ENCODE results near the gene FAM217A. TPM values are rescaled to one million over a fixed set of nuclear protein-coding genes. Genes with fewer than 3 reads are reported as not detected.
A peak's percentile ranks its signal among the peaks of the same experiment; 100 is the strongest.

Gene FAM217A
- total RNA-seq, 3 donors from 2014 or later (not counting 1 experiment from before 2014, with no cell fraction given) = not detected

DNA sequence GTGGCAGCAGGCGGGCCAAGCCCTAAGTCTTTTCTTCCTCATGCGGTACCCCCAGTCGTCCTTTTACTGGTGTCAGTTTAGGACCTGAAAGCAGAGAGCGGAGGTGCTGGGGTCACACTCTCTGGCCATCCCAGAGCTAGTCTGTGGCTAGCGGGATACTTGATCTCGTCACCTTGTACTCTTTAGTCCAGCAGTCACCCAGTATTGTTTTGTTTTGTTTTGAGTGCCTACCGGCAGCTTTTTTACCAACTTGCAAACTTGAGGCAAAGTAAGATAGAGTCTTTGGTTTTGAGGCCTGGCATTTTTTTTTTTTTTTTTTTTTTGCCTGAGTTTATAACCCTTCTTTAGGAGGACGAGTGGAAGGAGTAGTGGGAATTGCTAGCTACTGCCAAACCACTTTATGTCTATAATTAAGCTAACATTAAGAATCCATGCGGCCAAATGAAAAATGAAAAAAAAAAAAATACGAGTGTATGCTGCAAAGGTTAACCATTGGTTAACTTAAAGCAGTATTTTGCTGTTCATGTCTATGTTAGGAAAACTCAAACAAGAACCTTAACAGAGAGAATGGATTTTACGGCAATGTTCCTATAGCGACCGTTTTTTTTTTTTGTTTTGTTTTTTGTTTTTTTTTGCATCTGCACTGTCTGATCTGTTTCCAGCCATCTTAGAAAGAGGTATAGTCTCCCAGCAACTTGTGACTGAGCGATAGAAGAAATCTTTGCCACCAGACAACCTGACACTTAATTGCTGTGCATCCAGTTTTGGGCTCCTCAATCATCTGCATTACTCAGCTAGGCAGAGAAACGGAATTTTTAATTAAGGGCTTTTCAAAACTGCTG, 56.9 kb downstream of the FAM217A start:
- Histone ChIP-seq H3K27me3 (ENCODE audit: control insufficient read depth, insufficient read depth, low read length) (no peaks in the 10 kb centered on the region), H3K4me3 (ENCODE audit: low read length) (peak overlapping the region; percentile 92), H3K27ac (ENCODE audit: low read length) (peak overlapping the region; percentile 98), H3K36me3 (ENCODE audit: control insufficient read depth, insufficient read depth, low read length) (peaks cover 2% of the 10 kb centered on the region), H3K4me1 (ENCODE audit: control insufficient read depth, insufficient read depth, low read length) (peaks cover 35% of the 10 kb centered on the region), H3K9me3 (ENCODE audit: control insufficient read depth, insufficient read depth, low read length) (no peaks in the 10 kb centered on the region)
- TF ChIP-seq, protein P1, sequence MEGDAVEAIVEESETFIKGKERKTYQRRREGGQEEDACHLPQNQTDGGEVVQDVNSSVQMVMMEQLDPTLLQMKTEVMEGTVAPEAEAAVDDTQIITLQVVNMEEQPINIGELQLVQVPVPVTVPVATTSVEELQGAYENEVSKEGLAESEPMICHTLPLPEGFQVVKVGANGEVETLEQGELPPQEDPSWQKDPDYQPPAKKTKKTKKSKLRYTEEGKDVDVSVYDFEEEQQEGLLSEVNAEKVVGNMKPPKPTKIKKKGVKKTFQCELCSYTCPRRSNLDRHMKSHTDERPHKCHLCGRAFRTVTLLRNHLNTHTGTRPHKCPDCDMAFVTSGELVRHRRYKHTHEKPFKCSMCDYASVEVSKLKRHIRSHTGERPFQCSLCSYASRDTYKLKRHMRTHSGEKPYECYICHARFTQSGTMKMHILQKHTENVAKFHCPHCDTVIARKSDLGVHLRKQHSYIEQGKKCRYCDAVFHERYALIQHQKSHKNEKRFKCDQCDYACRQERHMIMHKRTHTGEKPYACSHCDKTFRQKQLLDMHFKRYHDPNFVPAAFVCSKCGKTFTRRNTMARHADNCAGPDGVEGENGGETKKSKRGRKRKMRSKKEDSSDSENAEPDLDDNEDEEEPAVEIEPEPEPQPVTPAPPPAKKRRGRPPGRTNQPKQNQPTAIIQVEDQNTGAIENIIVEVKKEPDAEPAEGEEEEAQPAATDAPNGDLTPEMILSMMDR (IDR thresholded peaks at IDR 0.05) = no peak
- intact Hi-C loops (cut with micrococcal nuclease) = loop anchor here (2.0 to 5.0 kb wide), 2 partner anchors 37 to 115 kb away; partner anchors contain the start of gene ECI2
- H3K36me3 Mint-ChIP-seq = no peaks in the 10 kb centered on the region
- ATAC-seq = peak; percentile 1 to 11 (median 2)
- peak overlapping the region; percentile 96 for H3K4me3 Mint-ChIP-seq
- DNase-seq = peak in 1 of 2 donors; percentile 62
- 3% methylated on average over 13 of the region's 15 CpGs for WGBS (ENCODE audit: insufficient coverage)
- H3K4me1 Mint-ChIP-seq = peaks cover 61 to 69% of the 10 kb centered on the region in 2 donors
- H3K9me3 Mint-ChIP-seq = no peaks in the 10 kb centered on the region
- H3K27me3 Mint-ChIP-seq (ENCODE audit: low read depth in 2 of 2) = no peaks in the 10 kb centered on the region
- peak overlapping the region; percentile 97 to 99 for H3K27ac Mint-ChIP-seq

DNA sequence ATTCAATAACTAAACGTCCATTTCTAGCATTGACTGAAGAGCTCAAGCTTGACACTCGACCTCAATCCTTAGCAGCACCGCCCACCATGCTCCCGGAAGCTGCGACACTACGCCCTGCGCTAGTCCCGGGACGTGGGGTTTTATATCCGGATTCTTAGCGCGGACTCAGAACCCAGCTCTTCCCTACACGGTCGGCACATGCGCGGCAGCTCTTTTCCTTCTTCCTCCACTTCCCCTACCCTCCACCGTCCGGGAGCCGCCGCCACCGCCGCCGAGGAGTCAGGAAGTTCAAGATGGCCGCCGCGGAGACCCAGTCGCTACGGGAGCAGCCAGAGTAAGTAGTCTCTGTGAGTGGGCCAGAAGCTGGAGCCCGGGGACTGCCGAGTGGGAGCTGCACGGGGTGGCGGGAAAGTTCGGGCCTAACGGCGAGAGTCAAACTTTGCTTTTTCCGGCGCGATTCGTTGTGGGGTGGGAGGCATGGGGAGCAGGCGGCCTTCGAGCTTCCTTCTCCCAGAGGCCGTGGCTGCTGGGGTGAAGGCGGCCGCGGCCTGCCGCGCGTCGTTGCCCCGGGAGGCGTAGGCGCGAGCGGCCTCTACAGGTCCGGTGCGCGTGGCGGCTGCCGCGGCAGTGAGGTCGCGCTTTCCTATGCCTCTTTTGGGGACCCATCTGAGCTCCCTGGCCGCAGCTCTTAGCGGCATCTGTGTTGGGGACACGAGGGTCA, 57.6 kb downstream of the FAM217A start:
- H3K27me3 Mint-ChIP-seq (ENCODE audit: low read depth in 2 of 2) = no peaks in the 10 kb centered on the region

DNA sequence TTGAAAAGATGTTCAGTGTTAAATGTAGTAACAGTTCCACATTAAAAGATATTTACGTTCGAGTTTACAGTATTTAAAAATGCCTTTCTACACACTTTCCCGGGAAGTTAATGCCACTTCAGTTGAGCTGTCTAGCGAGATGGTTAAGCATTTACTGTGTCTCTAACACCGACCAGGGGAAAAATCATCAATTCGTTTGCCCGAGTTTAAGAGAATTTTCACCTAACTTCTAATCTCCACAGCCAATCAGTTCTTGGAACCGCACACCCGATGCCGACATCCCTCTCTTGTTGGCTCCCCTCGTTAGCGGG, 58.2 kb downstream of the FAM217A start:
- H3K27ac Mint-ChIP-seq = peak overlapping the region; percentile 97 to 99
- no peaks in the 10 kb centered on the region for H3K9me3 ChIP-seq (ENCODE audit: control insufficient read depth, insufficient read depth, low read length)
- peaks cover 32% of the 10 kb centered on the region for H3K4me1 ChIP-seq (ENCODE audit: control insufficient read depth, insufficient read depth, low read length)
- TF ChIP-seq, protein P1 (IDR thresholded peaks at IDR 0.05) = no peak
- H3K27me3 Mint-ChIP-seq (ENCODE audit: low read depth in 2 of 2) = no peaks in the 10 kb centered on the region
- no peaks in the 10 kb centered on the region for H3K36me3 Mint-ChIP-seq
- peaks cover 2% of the 10 kb centered on the region for H3K36me3 ChIP-seq (ENCODE audit: control insufficient read depth, insufficient read depth, low read length)
- under 1% methylated on average over 12 of the region's 12 CpGs for WGBS (ENCODE audit: insufficient coverage)
- H3K27ac ChIP-seq (ENCODE audit: low read length) = peak overlapping the region; percentile 98
- ATAC-seq (peak in 1 of 3 donors; percentile 0), DNase-seq (no peak)
- peaks cover 58 to 70% of the 10 kb centered on the region in 2 donors for H3K4me1 Mint-ChIP-seq
- no peaks in the 10 kb centered on the region for H3K27me3 ChIP-seq (ENCODE audit: control insufficient read depth, insufficient read depth, low read length)
- no peaks in the 10 kb centered on the region for H3K9me3 Mint-ChIP-seq
- H3K4me3 ChIP-seq (ENCODE audit: low read length) = peak overlapping the region; percentile 92
- intact Hi-C loops (cut with micrococcal nuclease) = loop anchor here (5.0 kb wide), 1 partner anchor 117 kb away; the partner anchor contains the start of gene ECI2
- H3K4me3 Mint-ChIP-seq = peak overlapping the region; percentile 96

More for the DNA sequence above, 57.6 kb downstream of the FAM217A start:
- Histone ChIP-seq H3K4me3 (ENCODE audit: low read length) (peak overlapping the region; percentile 92), H3K27me3 (ENCODE audit: control insufficient read depth, insufficient read depth, low read length) (no peaks in the 10 kb centered on the region), H3K4me1 (ENCODE audit: control insufficient read depth, insufficient read depth, low read length) (peaks cover 32% of the 10 kb centered on the region), H3K9me3 (ENCODE audit: control insufficient read depth, insufficient read depth, low read length) (no peaks in the 10 kb centered on the region), H3K27ac (ENCODE audit: low read length) (peak overlapping the region; percentile 98), H3K36me3 (ENCODE audit: control insufficient read depth, insufficient read depth, low read length) (peaks cover 2% of the 10 kb centered on the region)
- DNase-seq (peak; percentile 78 to 93), ATAC-seq (peak; percentile 60 to 80 (median 67))
- intact Hi-C loops (cut with micrococcal nuclease) = loop anchor here (5.0 kb wide), 1 partner anchor 116 kb away; the partner anchor contains the start of gene ECI2
- Mint-ChIP-seq H3K27ac (peak overlapping the region; percentile 97 to 99), H3K9me3 (no peaks in the 10 kb centered on the region), H3K4me3 (peak overlapping the region; percentile 96), H3K36me3 (no peaks in the 10 kb centered on the region), H3K4me1 (peaks cover 54 to 65% of the 10 kb centered on the region in 2 donors)
- TF ChIP-seq, protein P1 (IDR thresholded peaks at IDR 0.05) = peak; percentile 30
- under 1% methylated on average over 65 of the region's 65 CpGs for WGBS (ENCODE audit: insufficient coverage)
